D721Med (cell line): ENCODE data around the gene SLC12A7.

Source experiments
- DNase-seq: peaks from one replicate; pipeline ENCODE4 v3.0.0; 2011; ENCODE audit warnings: low spot score; ENCODE audit not compliant: insufficient read length
- FAIRE-seq: peaks from 2 replicates; lab custom pipeline; 2011; peaks lifted over from hg19 to GRCh38; lab: Jason Lieb, UNC
- CTCF ChIP-seq: IDR thresholded peaks from 2 replicates; pipeline ENCODE4 v1.5.1; 2012; ENCODE audit warnings: mild to moderate bottlenecking, control low read depth; ENCODE audit not compliant: insufficient read depth; ENCODE audit errors: missing control alignments

SLC12A7 gene

GRCh38 chr5:1112596-1113331 is 901 bp upstream of the SLC12A7 start:
- DNase-seq (no peak), FAIRE-seq (no peak)
- no peak for TF ChIP-seq CTCF

GRCh38 chr5:1111241-1111726 is 579 bp downstream of the SLC12A7 start:
- FAIRE-seq (no peak), DNase-seq (no peak)
- TF ChIP-seq CTCF: no peak

- DNase-seq (no peak), FAIRE-seq (no peak)
- TF ChIP-seq CTCF: no peak
Measured at GRCh38 chr5:1110307-1111240, 1.3 kb downstream of the SLC12A7 start.

GRCh38 chr5:1109542-1110306 is 2.1 kb downstream of the SLC12A7 start:
- no peak for FAIRE-seq
- DNase-seq: no peak
- no peak for TF ChIP-seq CTCF

- FAIRE-seq: no peak
- no peak for TF ChIP-seq CTCF
- DNase-seq: no peak
Measured at GRCh38 chr5:1108865-1109174, 3.0 kb downstream of the SLC12A7 start.

- TF ChIP-seq CTCF: no peak
- DNase-seq (no peak), FAIRE-seq (no peak)
Measured at GRCh38 chr5:1108023-1108864, 3.6 kb downstream of the SLC12A7 start.
